ENCODE measurements around the gene ATG3. TPM values are rescaled to one million over a fixed set of nuclear protein-coding genes. Genes with fewer than 3 reads are reported as not detected.
A peak's percentile ranks its signal among the peaks of the same experiment; 100 is the strongest.
"Not testable (repeated sequence)": the region's sequence is repeated elsewhere in the genome, so short reads cannot be mapped to it uniquely, and the experiment has no call there.

Gene ATG3
- total RNA-seq, 1 donor from 2014 or later, result 33.6 TPM

- H3K4me1 Mint-ChIP-seq (ENCODE audit: low read depth, unreplicated experiment), result peaks cover 3% of the 10 kb centered on the region
- H3K9me3 Mint-ChIP-seq (ENCODE audit: unreplicated experiment), result no peaks in the 10 kb centered on the region
- H3K27ac Mint-ChIP-seq (ENCODE audit: unreplicated experiment), result no peak overlapping the region
- no peak for DNase-seq
- no peak for TF ChIP-seq CTCF (IDR thresholded peaks at IDR 0.05; ENCODE audit: partially characterized antibody, unreplicated experiment)
- peaks cover 6% of the 10 kb centered on the region for H3K36me3 Mint-ChIP-seq (ENCODE audit: unreplicated experiment)
- H3K27me3 Mint-ChIP-seq (ENCODE audit: unreplicated experiment), result no peaks in the 10 kb centered on the region
- no peak overlapping the region for H3K4me3 Mint-ChIP-seq (ENCODE audit: unreplicated experiment)
Measured at GRCh38 chr3:112568642-112569041, 6.9 kb upstream of the ATG3 start.

- Mint-ChIP-seq H3K36me3 (ENCODE audit: unreplicated experiment) (peaks cover 6% of the 10 kb centered on the region), H3K4me3 (ENCODE audit: unreplicated experiment) (no peak overlapping the region), H3K27ac (ENCODE audit: unreplicated experiment) (no peak overlapping the region), H3K27me3 (ENCODE audit: unreplicated experiment) (peaks cover 2% of the 10 kb centered on the region), H3K4me1 (ENCODE audit: low read depth, unreplicated experiment) (peaks cover 9% of the 10 kb centered on the region), H3K9me3 (ENCODE audit: unreplicated experiment) (peaks cover 8% of the 10 kb centered on the region)
- DNase-seq, result no peak
- no peak for TF ChIP-seq CTCF (IDR thresholded peaks at IDR 0.05; ENCODE audit: partially characterized antibody, unreplicated experiment)
Measured at GRCh38 chr3:112564940-112565305, 3.2 kb upstream of the ATG3 start.

DNA sequence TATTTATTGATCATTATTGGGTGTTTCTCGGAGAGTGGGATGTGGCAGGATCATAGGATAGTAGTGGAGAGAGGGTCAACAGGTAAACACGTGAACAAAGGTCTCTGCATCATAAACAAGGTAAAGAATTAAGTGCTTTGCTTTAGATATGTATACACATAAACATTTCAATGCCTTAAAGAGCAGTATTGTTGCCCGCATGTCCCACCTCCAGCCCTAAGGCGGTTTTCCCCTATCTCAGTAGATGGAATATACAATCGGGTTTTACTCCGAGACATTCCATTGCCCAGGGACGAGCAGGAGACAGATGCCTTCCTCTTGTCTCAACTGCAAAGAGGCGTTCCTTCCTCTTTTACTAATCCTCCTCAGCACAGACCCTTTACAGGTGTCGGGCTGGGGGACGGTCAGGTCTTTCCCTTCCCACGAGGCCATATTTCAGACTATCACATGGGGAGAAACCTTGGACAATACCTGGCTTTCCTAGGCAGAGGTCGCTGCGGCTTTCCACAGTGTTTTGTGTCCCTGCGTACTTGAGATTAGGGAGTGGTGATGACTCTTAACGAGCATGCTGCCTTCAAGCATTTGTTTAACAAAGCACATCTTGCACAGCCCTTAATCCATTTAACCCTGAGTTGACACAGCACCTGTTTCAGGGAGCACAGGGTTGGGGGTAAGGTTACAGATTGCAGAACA is 2.6 kb upstream of the ATG3 start:
- DNase-seq, result not testable (repeated sequence)

DNA sequence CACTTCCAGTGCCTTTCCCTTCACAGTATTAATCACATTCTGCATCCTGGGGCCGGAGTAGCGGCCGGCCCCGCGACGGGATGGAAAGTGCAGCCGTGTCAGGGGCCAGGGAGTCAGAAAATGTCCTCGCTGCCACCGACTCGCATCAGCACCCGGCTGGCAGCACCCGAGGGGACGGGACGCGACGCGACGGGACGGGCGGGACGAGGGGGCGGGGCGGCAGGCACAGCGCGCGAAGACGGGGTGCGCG is 353 bp downstream of the ATG3 start:
- DNase-seq, result no peak

More for the DNA sequence above, 2.6 kb upstream of the ATG3 start:
- not testable (repeated sequence) for H3K27ac Mint-ChIP-seq (ENCODE audit: unreplicated experiment); H3K4me3 Mint-ChIP-seq (ENCODE audit: unreplicated experiment); H3K27me3 Mint-ChIP-seq (ENCODE audit: unreplicated experiment); H3K9me3 Mint-ChIP-seq (ENCODE audit: unreplicated experiment); H3K36me3 Mint-ChIP-seq (ENCODE audit: unreplicated experiment)
- H3K4me1 Mint-ChIP-seq (ENCODE audit: low read depth, unreplicated experiment), result peaks cover 12% of the 10 kb centered on the region

GRCh38 chr3:112560721-112561483 is 860 bp downstream of the ATG3 start:
- H3K27ac Mint-ChIP-seq (ENCODE audit: unreplicated experiment), result peak overlapping the region; percentile 91
- H3K36me3 Mint-ChIP-seq (ENCODE audit: unreplicated experiment), result no peaks in the 10 kb centered on the region
- H3K4me1 Mint-ChIP-seq (ENCODE audit: low read depth, unreplicated experiment), result peaks cover 15% of the 10 kb centered on the region
- peaks cover 2% of the 10 kb centered on the region for H3K27me3 Mint-ChIP-seq (ENCODE audit: unreplicated experiment)
- H3K9me3 Mint-ChIP-seq (ENCODE audit: unreplicated experiment), result peaks cover 8% of the 10 kb centered on the region
- H3K4me3 Mint-ChIP-seq (ENCODE audit: unreplicated experiment), result peak overlapping the region; percentile 97
- no peak for TF ChIP-seq CTCF (IDR thresholded peaks at IDR 0.05; ENCODE audit: partially characterized antibody, unreplicated experiment)
- DNase-seq, result peak; percentile 79

More for the DNA sequence above, 353 bp downstream of the ATG3 start:
- Mint-ChIP-seq H3K4me1 (ENCODE audit: low read depth, unreplicated experiment) (peaks cover 15% of the 10 kb centered on the region), H3K36me3 (ENCODE audit: unreplicated experiment) (peaks cover 2% of the 10 kb centered on the region), H3K9me3 (ENCODE audit: unreplicated experiment) (peaks cover 8% of the 10 kb centered on the region), H3K27ac (ENCODE audit: unreplicated experiment) (peak overlapping the region; percentile 36), H3K27me3 (ENCODE audit: unreplicated experiment) (peaks cover 2% of the 10 kb centered on the region), H3K4me3 (ENCODE audit: unreplicated experiment) (peak overlapping the region; percentile 97)
- no peak for TF ChIP-seq CTCF (IDR thresholded peaks at IDR 0.05; ENCODE audit: partially characterized antibody, unreplicated experiment)
